ENCODE data around the gene FAM117B. TPM values are rescaled to one million over a fixed set of nuclear protein-coding genes. Genes with fewer than 3 reads are reported as not detected.

The FAM117B gene
- total RNA-seq = 2.1 and 2.6 TPM in 2 replicates

GRCh38 chr2:202634556-202635427 lies at the start of gene FAM117B:
Gene FAM117B (plus strand): TSS chr2:202634969. CDS start chr2:202635188, 219 bp downstream.

Small RNA genes lying within 50 kb of the gene (small RNA-seq; reads per million reads assigned to genes)
- gene MTND4LP17 = not detected

Other genes with a start within 250 kb of the FAM117B start
- gene ICA1L, start 236.8 kb downstream of the FAM117B start, total RNA-seq = 2.0 and 3.1 TPM in 2 replicates

Data from vein endothelial cell (primary cell).